Left renal pelvis (tissue), 4 donors: Measurements from ENCODE around the gene RTN1. TPM values are rescaled to one million over a fixed set of nuclear protein-coding genes. Genes with fewer than 3 reads are reported as not detected.

Experiments
- DNase-seq, 4 donors: peaks; one replicate each; pipeline ENCODE4 v3.0.0-alpha.2; 2013; ENCODE audit warnings: low read depth in 4 of 4, low spot score in 3 of 4
- polyA plus RNA-seq, 4 donors: library from polyadenylated mRNA; unstranded; fragments of 120-200 nt; gene quantifications; one replicate each; pipeline ENCODE4 v1.2.1, GENCODE V29; 2013; ENCODE audit not compliant: insufficient read length in 4 of 4

The RTN1 gene
- polyA plus RNA-seq, 4 donors: 3.3 to 16.9 (median 5.5) TPM

- DNase-seq: no peak
Observed at GRCh38 chr14:59857328-59857727, 13.2 kb downstream of the RTN1 start.

GRCh38 chr14:59852350-59852749 is 18.2 kb downstream of the RTN1 start:
- DNase-seq: no peak

- DNase-seq: no peak
Observed at GRCh38 chr14:59850458-59850857, 20.1 kb downstream of the RTN1 start.

- DNase-seq: no peak
Observed at GRCh38 chr14:59849411-59850130, 21.0 kb downstream of the RTN1 start.

GRCh38 chr14:59848671-59849070 is 21.9 kb downstream of the RTN1 start:
- no peak for DNase-seq

GRCh38 chr14:59847711-59848110 is 22.9 kb downstream of the RTN1 start:
- DNase-seq: no peak

- no peak for DNase-seq
Observed at GRCh38 chr14:59846595-59846994, 24.0 kb downstream of the RTN1 start.

- DNase-seq: no peak
Observed at GRCh38 chr14:59845245-59845644, 25.3 kb downstream of the RTN1 start.

GRCh38 chr14:59844186-59844812 is 26.3 kb downstream of the RTN1 start:
- DNase-seq: no peak

- DNase-seq: no peak
Observed at GRCh38 chr14:59836116-59836515, 34.5 kb downstream of the RTN1 start.

GRCh38 chr14:59832653-59833294 is 37.8 kb downstream of the RTN1 start:
- no peak for DNase-seq

- DNase-seq: no peak
Observed at GRCh38 chr14:59831121-59831730, 39.4 kb downstream of the RTN1 start.

- no peak for DNase-seq
Observed at GRCh38 chr14:59830338-59830734, 40.2 kb downstream of the RTN1 start.

- no peak for DNase-seq
Observed at GRCh38 chr14:59829469-59830337, 40.9 kb downstream of the RTN1 start.

- DNase-seq: no peak
Observed at GRCh38 chr14:59828276-59828675, 42.3 kb downstream of the RTN1 start.

GRCh38 chr14:59827401-59827800 is 43.2 kb downstream of the RTN1 start:
- no peak for DNase-seq

- DNase-seq: no peak
Observed at GRCh38 chr14:59826150-59826549, 44.4 kb downstream of the RTN1 start.

- no peak for DNase-seq
Observed at GRCh38 chr14:59823179-59823578, 47.4 kb downstream of the RTN1 start.

- no peak for DNase-seq
Observed at GRCh38 chr14:59819446-59820088, 51.0 kb downstream of the RTN1 start.

GRCh38 chr14:59816941-59817340 is 53.6 kb downstream of the RTN1 start:
- DNase-seq: no peak
